HS-5 (cell line): ENCODE measurements around the gene ARHGAP5.
A peak's percentile ranks its signal among the peaks of the same experiment; 100 is the strongest.

Source experiments
- DNase-seq: peaks from one replicate; pipeline ENCODE4 v3.0.0-alpha.2; 2012; ENCODE audit warnings: low read depth

The ARHGAP5 gene

GRCh38 chr14:32171469-32171868 is 94.4 kb downstream of the ARHGAP5 start:
- DNase-seq: no peak

GRCh38 chr14:32183151-32184058 is 106.3 kb downstream of the ARHGAP5 start:
- DNase-seq: no peak

- DNase-seq: no peak
These were observed 108.0 kb downstream of the ARHGAP5 start for GRCh38 chr14:32185097-32185496.

GRCh38 chr14:32186248-32186647 is 109.1 kb downstream of the ARHGAP5 start:
- DNase-seq: no peak

GRCh38 chr14:32189811-32190210 is 112.7 kb downstream of the ARHGAP5 start:
- DNase-seq: no peak

GRCh38 chr14:32190673-32191072 is 113.6 kb downstream of the ARHGAP5 start:
- no peak for DNase-seq

- DNase-seq: no peak
These were observed 115.7 kb downstream of the ARHGAP5 start for GRCh38 chr14:32192712-32193373.

- no peak for DNase-seq
These were observed 116.4 kb downstream of the ARHGAP5 start for GRCh38 chr14:32193532-32193931.

- DNase-seq: no peak
These were observed 118.5 kb downstream of the ARHGAP5 start for GRCh38 chr14:32195636-32196035.

GRCh38 chr14:32197919-32198318 is 120.8 kb downstream of the ARHGAP5 start:
- no peak for DNase-seq

GRCh38 chr14:32200368-32201192 is 123.5 kb downstream of the ARHGAP5 start:
- DNase-seq: no peak

- peak; percentile 9 for DNase-seq
These were observed 124.2 kb downstream of the ARHGAP5 start for GRCh38 chr14:32201193-32201815.

- DNase-seq: peak; percentile 5
These were observed 124.8 kb downstream of the ARHGAP5 start, which contains the start of gene RNU6-7 for GRCh38 chr14:32201816-32202490. TSS of gene RNU6-7 (plus strand) at chr14:32202045.

GRCh38 chr14:32202491-32202997 is 125.4 kb downstream of the ARHGAP5 start:
- DNase-seq: peak; percentile 11

- peak; percentile 59 for DNase-seq
These were observed 126.1 kb downstream of the ARHGAP5 start, which contains the start of gene RNU6-8 for GRCh38 chr14:32202998-32203882. TSS of gene RNU6-8 (minus strand) at chr14:32203269.

- DNase-seq: no peak
These were observed 126.8 kb downstream of the ARHGAP5 start for GRCh38 chr14:32203928-32204357.

- no peak for DNase-seq
These were observed 128.4 kb downstream of the ARHGAP5 start for GRCh38 chr14:32205554-32205953.

- no peak for DNase-seq
These were observed 128.9 kb downstream of the ARHGAP5 start for GRCh38 chr14:32205984-32206383.

- no peak for DNase-seq
These were observed 129.4 kb downstream of the ARHGAP5 start for GRCh38 chr14:32206552-32206951.

- no peak for DNase-seq
These were observed 131.4 kb downstream of the ARHGAP5 start for GRCh38 chr14:32208490-32208889.
